Measurements from ENCODE around the gene PNRC1.

- TF ChIP-seq CTCF (IDR thresholded peaks at IDR 0.05) (no peak), POLR2A (IDR thresholded peaks at IDR 0.05) (no peak)
These were observed 525 bp downstream of the PNRC1 start for GRCh38 chr6:89081129-89081422.
